ENCODE results near the gene ANKRD33. TPM values are rescaled to one million over a fixed set of nuclear protein-coding genes. Genes with fewer than 3 reads are reported as not detected.

Gene ANKRD33
- polyA plus RNA-seq, 1 of the 3 experiments (the other 2 are of a cell fraction) = not detected

GRCh38 chr12:51915951-51916350, 28.0 kb downstream of the ANKRD33 start (continued):
- TF ChIP-seq REST (IDR thresholded peaks at IDR 0.05; ENCODE audit: low read depth, low read length) = no peak

- ChIA-PET POLR2A (interaction anchor here (1.1 kb wide), 1 partner anchor 32 kb away, joined by 3 read pairs; no protein-coding TSS in a partner anchor), CTCF (interaction anchor here (1.0 to 3.0 kb wide), 7 partner anchors 9 to 71 kb away, joined by 3 to 12 read pairs (median 3); no protein-coding TSS in a partner anchor)
- peak overlapping the region in 1 of 2 experiments; percentile 94; a peak in 2 of 4 replicates for H3K27ac ChIP-seq (ENCODE audit: low read depth in 2 of 2, low read length in 1 of 2)
- H3K4me1 ChIP-seq (ENCODE audit: control insufficient read depth in 1 of 2, insufficient read depth in 2 of 2, low read depth in 1 of 2, low read length in 1 of 2) = peaks cover 0 to 79% of the 10 kb centered on the region in 2 experiments; a peak in 2 of 4 replicates
- TF ChIP-seq EZH2phosphoT487 (IDR thresholded peaks at IDR 0.05; ENCODE audit: borderline replicate concordance, low read depth) = no peak
- TF ChIP-seq FOXM1 (IDR thresholded peaks at IDR 0.05; ENCODE audit: low read depth) = no peak
- no peak for TF ChIP-seq CHD2 (IDR thresholded peaks at IDR 0.05; ENCODE audit: low read length, partially characterized antibody)
- no peak for TF ChIP-seq PBX3 (IDR thresholded peaks at IDR 0.05)
- no peak for TF ChIP-seq IRF3 (IDR thresholded peaks at IDR 0.05; ENCODE audit: low read depth, low read length)
- H3K27me3 ChIP-seq (ENCODE audit: insufficient read depth) = no peaks in the 10 kb centered on the region
- no peaks in the 10 kb centered on the region for H3F3A ChIP-seq (replicated peaks; ENCODE audit: insufficient read depth)
- no peaks in the 10 kb centered on the region for H3K36me3 ChIP-seq (replicated peaks in 1 of 2; ENCODE audit: control insufficient read depth in 1 of 2, insufficient read depth in 2 of 2, low read length in 1 of 2)
- H4K20me1 ChIP-seq (ENCODE audit: insufficient read depth) = no peaks in the 10 kb centered on the region
- H3K4me2 ChIP-seq = no peak overlapping the region
- no peaks in the 10 kb centered on the region for H3K9me3 ChIP-seq
- 79% methylated on average over 10 of the region's 10 CpGs for whole genome bisulfite sequencing (ENCODE audit: low lambda C conversion rate)
- no peak overlapping the region for H3K9ac ChIP-seq
- H3K9me2 ChIP-seq = no peaks in the 10 kb centered on the region
- H3K79me2 ChIP-seq (ENCODE audit: insufficient read depth) = no peaks in the 10 kb centered on the region
- H2AFZ ChIP-seq (ENCODE audit: low read depth) = no peak overlapping the region
- H3K4me3 ChIP-seq (ENCODE audit: low read depth in 2 of 2, low read length in 1 of 2) = no peak overlapping the region
- peak; percentile 12 for DNase-seq
These were observed 29.2 kb downstream of the ANKRD33 start for GRCh38 chr12:51917041-51917590.

All from SK-N-SH (cell line).